SK-N-MC (cell line): ENCODE measurements around the gene ANXA3.

Experiments used
- EZH2 ChIP-seq: fragments of 200-600 bp; sonication (generic); IDR thresholded peaks from one replicate; pipeline ENCODE4 v1.6.1; 2017; ENCODE audit warnings: antibody characterized with exemption
- FOXP2 ChIP-seq: optimal IDR thresholded peaks from 2 replicates; pipeline ENCODE3; 2011; ENCODE audit warnings: mild to moderate bottlenecking, moderate library complexity; ENCODE audit not compliant: insufficient read depth; ENCODE audit errors: extremely low read length, control extremely low read depth

DNA sequence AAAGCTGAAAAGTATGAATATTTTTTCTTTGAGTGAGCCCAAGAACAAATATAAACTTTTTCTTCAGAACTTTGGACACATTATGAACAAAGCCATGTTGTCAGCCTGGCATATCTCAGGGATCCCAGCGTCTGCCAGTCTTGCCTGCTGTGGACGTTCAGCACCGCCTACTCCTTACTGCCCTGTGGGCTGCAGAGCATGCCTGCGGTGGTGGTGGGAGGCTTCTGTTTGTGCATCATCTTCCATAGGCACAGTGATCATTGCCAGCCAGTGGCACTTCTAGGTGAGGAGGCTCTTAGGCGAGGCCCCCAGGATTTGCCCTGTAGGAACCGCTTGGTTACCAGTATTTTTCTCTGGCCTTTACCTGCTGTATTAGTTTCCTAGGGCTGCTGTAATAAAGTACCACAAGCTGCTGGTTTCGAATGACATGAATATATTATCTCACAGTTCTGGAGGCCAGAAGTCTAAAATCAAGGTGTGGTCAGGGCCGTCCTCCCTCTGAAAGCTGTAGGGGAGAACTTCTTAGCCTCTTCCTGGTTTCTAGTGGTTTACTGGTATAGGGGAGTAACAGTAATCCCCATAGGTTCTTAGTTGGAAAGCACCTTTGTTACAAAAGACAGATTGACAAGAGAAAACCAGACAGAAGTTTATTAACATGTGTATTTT, 15.4 kb downstream of the ANXA3 start:
- TF ChIP-seq EZH2, result no peak
- no peak for TF ChIP-seq FOXP2
